HG03457 (cell line): ENCODE results near the gene FAM227A.
"Not testable (repeated sequence)": the region's sequence is repeated elsewhere in the genome, so short reads cannot be mapped to it uniquely, and the experiment has no call there.

Experiments used
- ATAC-seq: cut with Tn5 transposase; IDR thresholded peaks from one replicate; pipeline ENCODE4 v1.9.1; 2021; ENCODE audit warnings: moderate number of reproducible peaks; ENCODE audit not compliant: unreplicated experiment

Gene FAM227A

GRCh38 chr22:38612217-38613006 is 43.8 kb downstream of the FAM227A start:
- no peak for ATAC-seq

GRCh38 chr22:38611559-38611958 is 44.6 kb downstream of the FAM227A start:
- no peak for ATAC-seq

- ATAC-seq: no peak
Measured at GRCh38 chr22:38610234-38610633, 46.0 kb downstream of the FAM227A start.

GRCh38 chr22:38608992-38609750 is 47.0 kb downstream of the FAM227A start:
- ATAC-seq: no peak

GRCh38 chr22:38607680-38608079 is 48.5 kb downstream of the FAM227A start:
- ATAC-seq: no peak

GRCh38 chr22:38602166-38602565 is 54.0 kb downstream of the FAM227A start:
- ATAC-seq: no peak

- ATAC-seq: no peak
Measured at GRCh38 chr22:38601221-38601764, 54.9 kb downstream of the FAM227A start.

GRCh38 chr22:38599466-38599865 is 56.7 kb downstream of the FAM227A start:
- ATAC-seq: no peak

- not testable (repeated sequence) for ATAC-seq
Measured at GRCh38 chr22:38582923-38583322, 73.3 kb downstream of the FAM227A start.

GRCh38 chr22:38578505-38578904 is 77.7 kb downstream of the FAM227A start:
- no peak for ATAC-seq

GRCh38 chr22:38572065-38572464 is 84.1 kb downstream of the FAM227A start:
- ATAC-seq: no peak

- no peak for ATAC-seq
Measured at GRCh38 chr22:38570779-38571364, 85.3 kb downstream of the FAM227A start.

- peak; percentile 48 for ATAC-seq
Measured at GRCh38 chr22:38569972-38570778, 86.0 kb downstream of the FAM227A start, which contains the start of gene DMC1. Gene DMC1 (minus strand): TSS chr22:38570183. CDS start chr22:38568256, 1,927 bp downstream.

- ATAC-seq: no peak
Measured at GRCh38 chr22:38569181-38569971, 86.8 kb downstream of the FAM227A start.

GRCh38 chr22:38567531-38568285 is 88.5 kb downstream of the FAM227A start:
- no peak for ATAC-seq

GRCh38 chr22:38566726-38567504 is 89.3 kb downstream of the FAM227A start:
- no peak for ATAC-seq

GRCh38 chr22:38565441-38565840 is 90.8 kb downstream of the FAM227A start:
- ATAC-seq: no peak

GRCh38 chr22:38564669-38565068 is 91.5 kb downstream of the FAM227A start:
- no peak for ATAC-seq
